ENCODE data around the gene SCRN2.

Gene SCRN2

DNA sequence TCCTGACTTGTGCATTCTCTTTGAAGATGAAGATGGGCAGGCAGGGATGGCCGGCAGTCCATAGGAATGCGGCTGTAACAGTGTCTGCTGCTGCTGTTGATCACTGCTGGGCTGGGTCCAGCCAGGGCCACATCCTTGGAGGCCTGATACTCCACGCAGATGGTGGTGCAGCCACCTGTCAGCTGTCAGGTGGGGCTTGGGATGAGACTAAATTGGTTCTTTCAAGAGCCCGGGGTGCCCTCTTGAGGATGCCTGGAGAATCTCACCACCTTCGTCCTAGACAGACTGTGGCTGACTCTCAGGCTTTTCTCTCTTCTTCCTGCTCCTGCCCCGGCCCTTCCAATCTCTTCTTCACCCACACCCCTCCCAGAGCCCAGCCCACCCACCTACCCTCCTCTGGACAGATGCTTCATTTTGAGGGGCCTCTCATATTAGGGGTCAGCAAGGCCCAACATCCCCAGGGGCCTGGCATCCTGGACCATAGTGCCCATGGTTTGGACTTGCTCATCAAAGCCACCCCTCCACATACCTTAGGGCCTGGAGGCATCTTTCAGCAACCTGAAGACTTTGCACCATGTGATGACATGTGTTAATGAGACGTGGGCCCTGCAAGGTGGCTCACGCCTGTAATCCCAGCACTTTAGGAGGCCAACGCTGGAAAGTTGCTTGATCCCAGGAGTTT lies 38.6 kb downstream of the SCRN2 start:
- no peak overlapping the region for H3K4me3 ChIP-seq (ENCODE audit: low read depth, low read length)
- no peak overlapping the region for H3K27ac ChIP-seq (ENCODE audit: low read depth, low read length)
- H3K27me3 ChIP-seq (ENCODE audit: insufficient read depth, low read length), result peaks cover 41% of the 10 kb centered on the region
- H3K79me2 ChIP-seq (ENCODE audit: control insufficient read depth, insufficient read depth, low read length, unreplicated experiment), result no peaks in the 10 kb centered on the region
- H3K36me3 ChIP-seq (ENCODE audit: insufficient read depth, low read length), result no peaks in the 10 kb centered on the region
- no peaks in the 10 kb centered on the region for H3K4me1 ChIP-seq (ENCODE audit: control insufficient read depth, insufficient read depth, low read length, unreplicated experiment)
- no peak overlapping the region for H2AFZ ChIP-seq (ENCODE audit: low read length, unreplicated experiment)

- no peaks in the 10 kb centered on the region for H3K36me3 ChIP-seq (ENCODE audit: insufficient read depth, low read length)
- H3K27me3 ChIP-seq (ENCODE audit: insufficient read depth, low read length), result peaks cover 44% of the 10 kb centered on the region
- no peaks in the 10 kb centered on the region for H3K79me2 ChIP-seq (ENCODE audit: control insufficient read depth, insufficient read depth, low read length, unreplicated experiment)
- no peak overlapping the region for H3K4me3 ChIP-seq (ENCODE audit: low read depth, low read length)
- H3K27ac ChIP-seq (ENCODE audit: low read depth, low read length), result no peak overlapping the region
- H3K4me1 ChIP-seq (ENCODE audit: control insufficient read depth, insufficient read depth, low read length, unreplicated experiment), result no peaks in the 10 kb centered on the region
- no peak overlapping the region for H2AFZ ChIP-seq (ENCODE audit: low read length, unreplicated experiment)
Measured at GRCh38 chr17:47801906-47802305, 39.2 kb downstream of the SCRN2 start.

GRCh38 chr17:47801176-47801765 lies 39.8 kb downstream of the SCRN2 start:
- no peaks in the 10 kb centered on the region for H3K79me2 ChIP-seq (ENCODE audit: control insufficient read depth, insufficient read depth, low read length, unreplicated experiment)
- no peak overlapping the region for H2AFZ ChIP-seq (ENCODE audit: low read length, unreplicated experiment)
- H3K27ac ChIP-seq (ENCODE audit: low read depth, low read length), result no peak overlapping the region
- no peak overlapping the region for H3K4me3 ChIP-seq (ENCODE audit: low read depth, low read length)
- no peaks in the 10 kb centered on the region for H3K36me3 ChIP-seq (ENCODE audit: insufficient read depth, low read length)
- H3K4me1 ChIP-seq (ENCODE audit: control insufficient read depth, insufficient read depth, low read length, unreplicated experiment), result no peaks in the 10 kb centered on the region
- peaks cover 44% of the 10 kb centered on the region for H3K27me3 ChIP-seq (ENCODE audit: insufficient read depth, low read length)

GRCh38 chr17:47800686-47801085 lies 40.4 kb downstream of the SCRN2 start:
- Histone ChIP-seq H3K4me3 (ENCODE audit: low read depth, low read length) (no peak overlapping the region), H3K36me3 (ENCODE audit: insufficient read depth, low read length) (no peaks in the 10 kb centered on the region), H3K27ac (ENCODE audit: low read depth, low read length) (no peak overlapping the region), H3K4me1 (ENCODE audit: control insufficient read depth, insufficient read depth, low read length, unreplicated experiment) (no peaks in the 10 kb centered on the region), H2AFZ (ENCODE audit: low read length, unreplicated experiment) (no peak overlapping the region), H3K79me2 (ENCODE audit: control insufficient read depth, insufficient read depth, low read length, unreplicated experiment) (no peaks in the 10 kb centered on the region), H3K27me3 (ENCODE audit: insufficient read depth, low read length) (peaks cover 44% of the 10 kb centered on the region)

GRCh38 chr17:47797797-47798196 lies 43.3 kb downstream of the SCRN2 start:
- H3K36me3 ChIP-seq (ENCODE audit: insufficient read depth, low read length), result no peaks in the 10 kb centered on the region
- H3K27ac ChIP-seq (ENCODE audit: low read depth, low read length), result no peak overlapping the region
- H3K27me3 ChIP-seq (ENCODE audit: insufficient read depth, low read length), result peaks cover 56% of the 10 kb centered on the region
- no peaks in the 10 kb centered on the region for H3K79me2 ChIP-seq (ENCODE audit: control insufficient read depth, insufficient read depth, low read length, unreplicated experiment)
- H3K4me3 ChIP-seq (ENCODE audit: low read depth, low read length), result no peak overlapping the region
- H2AFZ ChIP-seq (ENCODE audit: low read length, unreplicated experiment), result no peak overlapping the region
- no peaks in the 10 kb centered on the region for H3K4me1 ChIP-seq (ENCODE audit: control insufficient read depth, insufficient read depth, low read length, unreplicated experiment)

DNA sequence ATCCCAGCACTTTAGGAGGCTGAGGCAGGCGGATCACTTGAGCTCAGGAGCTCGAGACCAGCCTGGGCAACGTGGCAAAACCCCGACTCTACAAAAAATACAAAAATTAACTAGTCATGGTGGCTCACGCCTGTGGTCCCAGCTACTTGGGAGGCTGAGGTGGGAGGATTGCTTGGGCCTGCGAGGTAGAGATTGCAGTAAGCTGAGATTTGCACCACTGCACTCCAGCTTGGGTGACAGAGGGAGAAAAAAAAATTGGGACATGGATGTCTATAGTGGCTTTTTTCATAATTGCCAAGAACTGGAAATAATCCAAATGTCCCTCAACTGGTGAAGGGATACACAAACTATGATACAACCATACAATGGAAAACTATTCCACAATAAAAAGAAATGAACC lies 48.1 kb downstream of the SCRN2 start:
- H3K27ac ChIP-seq (ENCODE audit: low read depth, low read length), result no peak overlapping the region
- H2AFZ ChIP-seq (ENCODE audit: low read length, unreplicated experiment), result no peak overlapping the region
- H3K4me3 ChIP-seq (ENCODE audit: low read depth, low read length), result no peak overlapping the region
- H3K27me3 ChIP-seq (ENCODE audit: insufficient read depth, low read length), result peaks cover 78% of the 10 kb centered on the region
- H3K79me2 ChIP-seq (ENCODE audit: control insufficient read depth, insufficient read depth, low read length, unreplicated experiment), result no peaks in the 10 kb centered on the region
- no peaks in the 10 kb centered on the region for H3K36me3 ChIP-seq (ENCODE audit: insufficient read depth, low read length)
- H3K4me1 ChIP-seq (ENCODE audit: control insufficient read depth, insufficient read depth, low read length, unreplicated experiment), result no peaks in the 10 kb centered on the region

DNA sequence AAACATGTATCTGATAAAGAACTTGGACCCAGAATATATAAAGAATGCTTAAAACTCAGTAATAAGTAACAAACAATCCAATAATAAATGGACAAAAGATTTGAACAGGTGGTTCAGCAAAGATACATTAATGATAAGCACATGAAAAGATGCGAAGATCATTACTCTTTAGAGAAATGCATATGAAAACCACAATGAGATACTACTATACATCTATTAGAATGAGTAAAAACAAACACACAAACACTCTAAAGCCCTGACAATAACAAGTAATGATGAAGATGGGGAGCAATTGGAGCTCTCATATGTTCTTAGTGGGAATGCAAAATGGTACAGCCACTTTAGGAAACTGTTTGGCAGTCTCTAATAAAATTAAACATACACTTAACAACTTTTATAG lies 48.6 kb downstream of the SCRN2 start:
- H3K4me3 ChIP-seq (ENCODE audit: low read depth, low read length), result no peak overlapping the region
- peaks cover 78% of the 10 kb centered on the region for H3K27me3 ChIP-seq (ENCODE audit: insufficient read depth, low read length)
- no peaks in the 10 kb centered on the region for H3K4me1 ChIP-seq (ENCODE audit: control insufficient read depth, insufficient read depth, low read length, unreplicated experiment)
- no peak overlapping the region for H3K27ac ChIP-seq (ENCODE audit: low read depth, low read length)
- no peaks in the 10 kb centered on the region for H3K36me3 ChIP-seq (ENCODE audit: insufficient read depth, low read length)
- no peaks in the 10 kb centered on the region for H3K79me2 ChIP-seq (ENCODE audit: control insufficient read depth, insufficient read depth, low read length, unreplicated experiment)
- no peak overlapping the region for H2AFZ ChIP-seq (ENCODE audit: low read length, unreplicated experiment)

DNA sequence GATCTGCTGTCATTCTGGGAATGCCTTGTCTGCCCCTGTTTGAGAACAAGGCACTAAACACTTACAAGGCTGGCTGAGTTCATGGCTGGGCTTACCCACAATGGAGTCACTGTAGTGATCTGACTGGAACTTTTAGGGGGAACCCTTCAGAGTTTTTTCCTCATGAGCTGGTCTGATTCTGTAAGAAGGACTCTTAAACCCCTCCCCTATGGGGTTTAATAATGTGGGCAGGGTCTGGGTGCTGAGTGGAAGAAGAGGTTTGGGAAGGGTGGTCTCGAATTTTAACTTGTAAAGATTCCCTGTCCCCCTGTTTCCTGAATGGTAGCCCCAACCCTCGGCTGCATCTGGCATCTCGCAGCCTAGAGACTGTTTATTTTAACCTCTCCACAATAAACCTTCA lies 50.0 kb downstream of the SCRN2 start:
- no peak overlapping the region for H3K4me3 ChIP-seq (ENCODE audit: low read depth, low read length)
- H3K79me2 ChIP-seq (ENCODE audit: control insufficient read depth, insufficient read depth, low read length, unreplicated experiment), result no peaks in the 10 kb centered on the region
- no peak overlapping the region for H2AFZ ChIP-seq (ENCODE audit: low read length, unreplicated experiment)
- no peaks in the 10 kb centered on the region for H3K4me1 ChIP-seq (ENCODE audit: control insufficient read depth, insufficient read depth, low read length, unreplicated experiment)
- no peak overlapping the region for H3K27ac ChIP-seq (ENCODE audit: low read depth, low read length)
- H3K36me3 ChIP-seq (ENCODE audit: insufficient read depth, low read length), result no peaks in the 10 kb centered on the region
- peaks cover 89% of the 10 kb centered on the region for H3K27me3 ChIP-seq (ENCODE audit: insufficient read depth, low read length)

DNA sequence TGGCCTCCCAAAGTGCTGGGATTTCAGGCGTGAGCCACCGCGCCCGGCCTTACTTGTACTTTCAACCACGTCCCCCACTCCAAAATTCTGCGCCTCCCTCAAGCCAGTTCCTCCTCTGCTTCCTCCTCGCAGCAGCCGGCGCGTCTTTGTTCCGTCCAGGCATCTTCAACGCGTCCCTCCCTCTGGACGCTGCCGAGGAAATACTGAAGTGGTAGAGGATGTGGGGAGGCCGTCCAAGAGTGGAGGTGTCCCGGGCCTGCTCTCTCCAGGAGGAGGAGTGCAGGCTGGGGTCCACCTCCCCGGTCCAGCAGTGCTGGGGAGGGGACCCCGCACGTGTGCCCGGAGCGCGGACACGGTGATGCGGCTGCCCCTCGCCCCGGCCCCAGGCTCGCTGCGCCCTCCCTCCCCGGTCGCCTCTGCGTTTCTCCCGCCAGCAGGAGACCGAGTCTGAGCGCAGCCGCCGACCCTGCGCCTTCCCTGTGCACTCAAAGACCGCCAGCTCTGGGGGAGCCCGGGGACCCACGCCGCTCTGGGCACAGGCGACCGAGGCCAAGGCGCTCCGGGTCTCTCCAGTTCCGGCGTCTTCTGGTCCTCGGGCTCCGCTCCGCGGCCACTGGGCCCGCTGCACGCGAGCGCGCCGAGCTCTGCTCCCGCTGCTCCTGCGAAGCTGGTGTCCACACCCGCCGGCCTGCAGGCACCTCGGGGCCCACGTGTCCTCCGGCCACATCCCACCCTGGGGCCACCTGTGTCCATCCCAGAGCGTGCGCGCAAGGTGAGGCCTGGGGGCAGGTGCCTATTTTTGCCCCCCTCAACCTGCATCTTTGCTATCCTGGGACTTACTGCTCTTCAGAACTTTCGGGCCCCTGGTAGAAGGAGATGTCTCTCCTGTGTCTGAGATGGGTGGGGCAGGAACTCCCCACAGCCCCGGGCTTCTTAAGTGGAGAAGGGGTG lies 51.2 kb downstream of the SCRN2 start:
- Histone ChIP-seq H3K4me1 (ENCODE audit: control insufficient read depth, insufficient read depth, low read length, unreplicated experiment) (no peaks in the 10 kb centered on the region), H3K4me3 (ENCODE audit: low read depth, low read length) (peak overlapping the region; percentile 62), H3K27ac (ENCODE audit: low read depth, low read length) (no peak overlapping the region), H3K27me3 (ENCODE audit: insufficient read depth, low read length) (peaks cover 95% of the 10 kb centered on the region), H2AFZ (ENCODE audit: low read length, unreplicated experiment) (peak overlapping the region; percentile 47), H3K36me3 (ENCODE audit: insufficient read depth, low read length) (no peaks in the 10 kb centered on the region), H3K79me2 (ENCODE audit: control insufficient read depth, insufficient read depth, low read length, unreplicated experiment) (no peaks in the 10 kb centered on the region)

Measured in ACC112 (cell line).